KG1 (cell line): ENCODE results near the gene ZSCAN9.

Experiments used
- DNase-seq: peaks from one replicate; lab custom pipeline; 2025; lab: John Stamatoyannopoulos, UW

Gene ZSCAN9

GRCh38 chr6:28266962-28267694 lies 42.1 kb downstream of the ZSCAN9 start, which contains the start of gene ZSCAN26:
Gene ZSCAN26 (plus strand): TSS chr6:28267143. CDS start chr6:28271920, 4,777 bp downstream.
- peak; percentile 90 for DNase-seq

- no peak for DNase-seq
These were observed 42.6 kb downstream of the ZSCAN9 start for GRCh38 chr6:28267695-28268059.

GRCh38 chr6:28269492-28269891 lies 44.4 kb downstream of the ZSCAN9 start:
- DNase-seq: no peak

- DNase-seq: no peak
These were observed 49.8 kb downstream of the ZSCAN9 start for GRCh38 chr6:28274888-28275287.

GRCh38 chr6:28277746-28278145 lies 52.7 kb downstream of the ZSCAN9 start:
- no peak for DNase-seq

GRCh38 chr6:28280595-28281287 lies 55.7 kb downstream of the ZSCAN9 start:
- DNase-seq: no peak

GRCh38 chr6:28281288-28282064 lies 56.4 kb downstream of the ZSCAN9 start, which contains the start of gene PGBD1:
Gene PGBD1 (plus strand): TSS chr6:28281572. CDS start chr6:28283814, 2,242 bp downstream.
- DNase-seq: peak; percentile 85

GRCh38 chr6:28282926-28283325 lies 57.9 kb downstream of the ZSCAN9 start:
- no peak for DNase-seq
